ENCODE results near the gene STK35.

Gene STK35

GRCh38 chr20:2153326-2153725, 51.7 kb downstream of the STK35 start:
- H3K9me3 ChIP-seq (replicated peaks in 1 of 11), result no peaks in the 10 kb centered on the region
- H4K20me1 ChIP-seq, result peaks cover 0 to 21% (median 9%) of the 10 kb centered on the region in 11 experiments; a peak in 10 of 22 replicates
- H3K27ac ChIP-seq, result no peak overlapping the region
- no peaks in the 10 kb centered on the region for H3K4me1 ChIP-seq
- H3K4me2 ChIP-seq, result no peak overlapping the region
- no peak overlapping the region for H3K9ac ChIP-seq
- no peaks in the 10 kb centered on the region for H3K27me3 ChIP-seq
- H3K36me3 ChIP-seq, result peaks cover 5 to 28% (median 13%) of the 10 kb centered on the region in 11 experiments; a peak in 21 of 22 replicates
- no peak for TF ChIP-seq Cebpa-rat (IDR thresholded peaks at IDR 0.05)
- H3K4me3 ChIP-seq, result no peak overlapping the region

GRCh38 chr20:2156224-2156623, 54.6 kb downstream of the STK35 start:
- H3K9ac ChIP-seq, result no peak overlapping the region
- no peak overlapping the region for H3K27ac ChIP-seq
- no peak overlapping the region for H3K4me3 ChIP-seq
- H3K4me2 ChIP-seq, result no peak overlapping the region
- no peaks in the 10 kb centered on the region for H3K9me3 ChIP-seq (replicated peaks in 1 of 11)
- H3K4me1 ChIP-seq, result peaks cover 0 to 8% (median 0%) of the 10 kb centered on the region in 10 experiments; a peak in 7 of 20 replicates
- H3K36me3 ChIP-seq, result no peaks in the 10 kb centered on the region
- H3K27me3 ChIP-seq, result no peaks in the 10 kb centered on the region
- TF ChIP-seq Cebpa-rat (IDR thresholded peaks at IDR 0.05), result no peak
- H4K20me1 ChIP-seq, result peaks cover 0 to 2% (median 0%) of the 10 kb centered on the region in 11 experiments; a peak in 1 of 22 replicates

- no peak overlapping the region for H3K9ac ChIP-seq
- TF ChIP-seq Cebpa-rat (IDR thresholded peaks at IDR 0.05), result no peak
- peaks cover 0 to 8% (median 0%) of the 10 kb centered on the region in 10 experiments; a peak in 7 of 20 replicates for H3K4me1 ChIP-seq
- H3K27ac ChIP-seq, result no peak overlapping the region
- H3K36me3 ChIP-seq, result no peaks in the 10 kb centered on the region
- H3K4me3 ChIP-seq, result no peak overlapping the region
- no peak overlapping the region for H3K4me2 ChIP-seq
- no peaks in the 10 kb centered on the region for H4K20me1 ChIP-seq
- no peaks in the 10 kb centered on the region for H3K27me3 ChIP-seq
- no peaks in the 10 kb centered on the region for H3K9me3 ChIP-seq (replicated peaks in 1 of 11)
Measured at GRCh38 chr20:2156666-2157624, 55.3 kb downstream of the STK35 start.

GRCh38 chr20:2162125-2162822, 60.6 kb downstream of the STK35 start:
- Histone ChIP-seq H3K4me1 (peaks cover 0 to 8% (median 0%) of the 10 kb centered on the region in 10 experiments; a peak in 7 of 20 replicates), H3K27me3 (no peaks in the 10 kb centered on the region), H3K27ac (no peak overlapping the region), H3K4me3 (no peak overlapping the region), H3K4me2 (no peak overlapping the region), H3K9ac (no peak overlapping the region), H3K36me3 (no peaks in the 10 kb centered on the region), H4K20me1 (no peaks in the 10 kb centered on the region; a peak in 1 of 22 replicates), H3K9me3 (replicated peaks in 1 of 11) (no peaks in the 10 kb centered on the region)
- TF ChIP-seq Cebpa-rat (IDR thresholded peaks at IDR 0.05), result no peak

GRCh38 chr20:2162823-2163166, 61.2 kb downstream of the STK35 start:
- Histone ChIP-seq H3K36me3 (no peaks in the 10 kb centered on the region), H3K9me3 (replicated peaks in 1 of 11) (no peaks in the 10 kb centered on the region), H3K27ac (no peak overlapping the region), H3K4me1 (peaks cover 0 to 8% (median 0%) of the 10 kb centered on the region in 10 experiments; a peak in 7 of 20 replicates), H3K9ac (no peak overlapping the region), H4K20me1 (no peaks in the 10 kb centered on the region; a peak in 1 of 22 replicates), H3K4me2 (no peak overlapping the region), H3K27me3 (no peaks in the 10 kb centered on the region), H3K4me3 (no peak overlapping the region)
- TF ChIP-seq Cebpa-rat (IDR thresholded peaks at IDR 0.05), result no peak

GRCh38 chr20:2163312-2163711, 61.7 kb downstream of the STK35 start:
- no peaks in the 10 kb centered on the region for H3K27me3 ChIP-seq
- peaks cover 0 to 8% (median 0%) of the 10 kb centered on the region in 10 experiments; a peak in 7 of 20 replicates for H3K4me1 ChIP-seq
- no peak overlapping the region for H3K9ac ChIP-seq
- TF ChIP-seq Cebpa-rat (IDR thresholded peaks at IDR 0.05), result no peak
- H3K36me3 ChIP-seq, result no peaks in the 10 kb centered on the region
- H3K27ac ChIP-seq, result no peak overlapping the region
- H3K4me2 ChIP-seq, result no peak overlapping the region
- no peaks in the 10 kb centered on the region for H3K9me3 ChIP-seq (replicated peaks in 1 of 11)
- no peak overlapping the region for H3K4me3 ChIP-seq
- H4K20me1 ChIP-seq, result no peaks in the 10 kb centered on the region; a peak in 1 of 22 replicates

- no peak overlapping the region for H3K27ac ChIP-seq
- H3K9me3 ChIP-seq (replicated peaks in 1 of 11), result no peaks in the 10 kb centered on the region
- H3K4me3 ChIP-seq, result no peak overlapping the region
- no peaks in the 10 kb centered on the region for H3K36me3 ChIP-seq
- no peak for TF ChIP-seq Cebpa-rat (IDR thresholded peaks at IDR 0.05)
- H4K20me1 ChIP-seq, result no peaks in the 10 kb centered on the region; a peak in 1 of 22 replicates
- no peak overlapping the region for H3K9ac ChIP-seq
- H3K27me3 ChIP-seq, result no peaks in the 10 kb centered on the region
- H3K4me2 ChIP-seq, result no peak overlapping the region
- H3K4me1 ChIP-seq, result peaks cover 0 to 8% (median 0%) of the 10 kb centered on the region in 10 experiments; a peak in 7 of 20 replicates
Measured at GRCh38 chr20:2163757-2164156, 62.1 kb downstream of the STK35 start.

- Histone ChIP-seq H3K4me3 (no peak overlapping the region), H3K27me3 (no peaks in the 10 kb centered on the region), H3K36me3 (no peaks in the 10 kb centered on the region), H3K27ac (no peak overlapping the region), H3K4me2 (no peak overlapping the region), H4K20me1 (no peaks in the 10 kb centered on the region; a peak in 1 of 22 replicates), H3K9ac (no peak overlapping the region), H3K4me1 (peaks cover 0 to 7% (median under 1%) of the 10 kb centered on the region in 10 experiments; a peak in 7 of 20 replicates), H3K9me3 (replicated peaks in 1 of 11) (no peaks in the 10 kb centered on the region)
- TF ChIP-seq Cebpa-rat (IDR thresholded peaks at IDR 0.05), result no peak
Measured at GRCh38 chr20:2164421-2164820, 62.8 kb downstream of the STK35 start.

GRCh38 chr20:2164966-2165365, 63.3 kb downstream of the STK35 start:
- H3K4me3 ChIP-seq, result no peak overlapping the region
- H4K20me1 ChIP-seq, result no peaks in the 10 kb centered on the region; a peak in 1 of 22 replicates
- H3K9ac ChIP-seq, result no peak overlapping the region
- H3K4me2 ChIP-seq, result no peak overlapping the region
- H3K27me3 ChIP-seq, result no peaks in the 10 kb centered on the region
- H3K27ac ChIP-seq, result no peak overlapping the region
- TF ChIP-seq Cebpa-rat (IDR thresholded peaks at IDR 0.05), result no peak
- no peaks in the 10 kb centered on the region for H3K9me3 ChIP-seq (replicated peaks in 1 of 11)
- peaks cover 0 to 3% (median 0%) of the 10 kb centered on the region in 10 experiments; a peak in 1 of 20 replicates for H3K4me1 ChIP-seq
- no peaks in the 10 kb centered on the region for H3K36me3 ChIP-seq

All from BLaER1 treated with 17β-estradiol and CSF1 and Interleukin-3, amounts not matched to agents 10 nM and 100 nM (cell line).